ENCODE data around the gene TNK2.

- TF ChIP-seq CTCF (IDR thresholded peaks at IDR 0.05) (no peak), POLR2A (IDR thresholded peaks at IDR 0.05) (no peak)
Measured at GRCh38 chr3:195931582-195932273, 23.4 kb upstream of the TNK2 start.
